Lower leg skin (tissue), 3 donors: ENCODE data around the gene NKD1.

Experiments
- CTCF ChIP-seq, 3 donors: fragments of 450-650 bp; IDR thresholded peaks; one replicate each; pipeline ENCODE4 v1.5.1; 2016; ENCODE audit warnings: antibody characterized with exemption in 3 of 3, mild to moderate bottlenecking in 3 of 3, moderate library complexity in 2 of 3
- POLR2A ChIP-seq, 2 donors: fragments of 450-650 bp; IDR thresholded peaks; one replicate each; pipeline ENCODE4 v1.6.1; 2016 to 2017; ENCODE audit warnings: antibody characterized with exemption in 2 of 2, mild to moderate bottlenecking in 1 of 2, moderate library complexity in 1 of 2

GRCh38 chr16:50533317-50533716 lies 14.9 kb upstream of the NKD1 start:
- TF ChIP-seq CTCF (IDR thresholded peaks at IDR 0.05): no peak
- no peak for TF ChIP-seq POLR2A (IDR thresholded peaks at IDR 0.05)
